HEK293 (cell line): ENCODE measurements around the gene TIGAR.
A peak's percentile ranks its signal among the peaks of the same experiment; 100 is the strongest.

Experiments
- PRDM2 ChIP-seq: fragments of 450-650 bp; formaldehyde crosslinking; IDR thresholded peaks from 2 replicates; pipeline ENCODE4 v1.5.1; 2016; ENCODE audit warnings: missing biosample characterization, missing genetic modification characterization, borderline replicate concordance
- SALL2 ChIP-seq: fragments of 450-650 bp; formaldehyde crosslinking; IDR thresholded peaks from 2 replicates; pipeline ENCODE4 v1.5.0; 2017; ENCODE audit warnings: missing biosample characterization, mild to moderate bottlenecking, missing genetic modification characterization, borderline replicate concordance
- TCF7L2 ChIP-seq: IDR thresholded peaks from 2 replicates; pipeline ENCODE4 v1.6.1; 2011; ENCODE audit warnings: low read depth, mild to moderate bottlenecking, inconsistent platforms, low read length, moderate library complexity, borderline replicate concordance
- ZFP69B ChIP-seq: fragments of 450-650 bp; formaldehyde crosslinking; IDR thresholded peaks from 2 replicates; pipeline ENCODE4 v1.5.1; 2016; ENCODE audit warnings: missing biosample characterization, missing genetic modification characterization
- ZNF140 ChIP-seq: fragments of 450-650 bp; formaldehyde crosslinking; IDR thresholded peaks from 2 replicates; pipeline ENCODE4 v1.5.1; 2016; ENCODE audit warnings: missing biosample characterization, missing genetic modification characterization
- ZNF175 ChIP-seq: fragments of 450-650 bp; formaldehyde crosslinking; IDR thresholded peaks from 2 replicates; pipeline ENCODE4 v1.5.1; 2016; ENCODE audit warnings: missing biosample characterization, missing genetic modification characterization
- ZNF184 ChIP-seq: fragments of 450-650 bp; IDR thresholded peaks from 2 replicates; pipeline ENCODE4 v1.5.1; 2018; ENCODE audit warnings: missing biosample characterization, mild to moderate bottlenecking, missing genetic modification characterization
- ZNF26 ChIP-seq: fragments of 450-650 bp; formaldehyde crosslinking; IDR thresholded peaks from 2 replicates; pipeline ENCODE4 v1.5.1; 2016; ENCODE audit warnings: missing biosample characterization, missing genetic modification characterization
- ZNF280C ChIP-seq: fragments of 450-650 bp; formaldehyde crosslinking; IDR thresholded peaks from 2 replicates; pipeline ENCODE4 v1.5.1; 2016; ENCODE audit warnings: missing biosample characterization, missing genetic modification characterization
- ZNF341 ChIP-seq: fragments of 450-650 bp; formaldehyde crosslinking; IDR thresholded peaks from 2 replicates; pipeline ENCODE4; 2016; ENCODE audit warnings: low read depth, missing biosample characterization, missing genetic modification characterization
- ZNF366 ChIP-seq: fragments of 450-650 bp; formaldehyde crosslinking; conservative IDR thresholded peaks from 2 replicates; pipeline ENCODE4 v1.5.1; 2016; ENCODE audit warnings: missing biosample characterization, missing genetic modification characterization
- ZNF394 ChIP-seq: fragments of 450-650 bp; formaldehyde crosslinking; IDR thresholded peaks from 2 replicates; pipeline ENCODE4 v1.5.1; 2016; ENCODE audit warnings: missing biosample characterization, missing genetic modification characterization, mild to moderate bottlenecking, moderate library complexity, borderline replicate concordance
- ZNF398 ChIP-seq: fragments of 450-650 bp; formaldehyde crosslinking; IDR thresholded peaks from 2 replicates; pipeline ENCODE4 v1.5.1; 2017; ENCODE audit warnings: missing biosample characterization, missing genetic modification characterization
- ZNF426 ChIP-seq: fragments of 450-650 bp; formaldehyde crosslinking; IDR thresholded peaks from 2 replicates; pipeline ENCODE4 v1.5.1; 2017; ENCODE audit warnings: missing biosample characterization, missing genetic modification characterization, mild to moderate bottlenecking, inconsistent platforms, moderate library complexity
- ZNF473 ChIP-seq: fragments of 450-650 bp; formaldehyde crosslinking; IDR thresholded peaks from 2 replicates; pipeline ENCODE4 v1.5.1; 2017; ENCODE audit warnings: missing biosample characterization, missing genetic modification characterization
- ZNF521 ChIP-seq: fragments of 450-650 bp; formaldehyde crosslinking; IDR thresholded peaks from 2 replicates; pipeline ENCODE4 v1.5.1; 2017; ENCODE audit warnings: missing biosample characterization, mild to moderate bottlenecking, missing genetic modification characterization
- ZNF548 ChIP-seq: fragments of 450-650 bp; formaldehyde crosslinking; IDR thresholded peaks from 2 replicates; pipeline ENCODE4 v1.5.1; 2016; ENCODE audit warnings: missing biosample characterization, missing genetic modification characterization
- ZNF596 ChIP-seq: fragments of 450-650 bp; IDR thresholded peaks from 2 replicates; pipeline ENCODE4 v1.5.0; 2018; ENCODE audit warnings: missing biosample characterization, mild to moderate bottlenecking, missing genetic modification characterization, moderate library complexity
- ZNF610 ChIP-seq: fragments of 450-650 bp; formaldehyde crosslinking; IDR thresholded peaks from 2 replicates; pipeline ENCODE4 v1.5.1; 2016; ENCODE audit warnings: missing biosample characterization, missing genetic modification characterization, borderline replicate concordance
- ZNF623 ChIP-seq: fragments of 450-650 bp; formaldehyde crosslinking; IDR thresholded peaks from 2 replicates; pipeline ENCODE4 v1.5.1; 2016; ENCODE audit warnings: missing biosample characterization, missing genetic modification characterization
- ZNF658 ChIP-seq: fragments of 450-650 bp; formaldehyde crosslinking; IDR thresholded peaks from 2 replicates; pipeline ENCODE4; 2016; ENCODE audit warnings: missing biosample characterization, missing genetic modification characterization
- ZNF768 ChIP-seq: fragments of 450-650 bp; formaldehyde crosslinking; IDR thresholded peaks from 2 replicates; pipeline ENCODE4 v1.5.1; 2018; ENCODE audit warnings: missing biosample characterization, mild to moderate bottlenecking, missing genetic modification characterization
- ZNF777 ChIP-seq: fragments of 450-650 bp; formaldehyde crosslinking; IDR thresholded peaks from 2 replicates; pipeline ENCODE4 v1.5.1; 2017; ENCODE audit warnings: missing biosample characterization, missing genetic modification characterization, borderline replicate concordance
- ZNF837 ChIP-seq: fragments of 450-650 bp; formaldehyde crosslinking; IDR thresholded peaks from 2 replicates; pipeline ENCODE4 v1.5.1; 2016; ENCODE audit warnings: missing biosample characterization, missing genetic modification characterization
- ZSCAN16 ChIP-seq: fragments of 450-650 bp; formaldehyde crosslinking; IDR thresholded peaks from 2 replicates; pipeline ENCODE4 v1.5.1; 2016; ENCODE audit warnings: missing biosample characterization, missing genetic modification characterization
- ZXDB ChIP-seq: fragments of 450-650 bp; formaldehyde crosslinking; IDR thresholded peaks from 2 replicates; pipeline ENCODE4 v1.5.1; 2016; ENCODE audit warnings: missing biosample characterization, missing genetic modification characterization
- TF ChIP-seq, protein P1 (sequence below): sonication (generic); formaldehyde crosslinking; IDR thresholded peaks from 2 replicates; pipeline ENCODE4 v1.8.1; 2022; ENCODE audit warnings: mild to moderate bottlenecking, moderate library complexity, missing genetic modification reagents

TIGAR gene

DNA sequence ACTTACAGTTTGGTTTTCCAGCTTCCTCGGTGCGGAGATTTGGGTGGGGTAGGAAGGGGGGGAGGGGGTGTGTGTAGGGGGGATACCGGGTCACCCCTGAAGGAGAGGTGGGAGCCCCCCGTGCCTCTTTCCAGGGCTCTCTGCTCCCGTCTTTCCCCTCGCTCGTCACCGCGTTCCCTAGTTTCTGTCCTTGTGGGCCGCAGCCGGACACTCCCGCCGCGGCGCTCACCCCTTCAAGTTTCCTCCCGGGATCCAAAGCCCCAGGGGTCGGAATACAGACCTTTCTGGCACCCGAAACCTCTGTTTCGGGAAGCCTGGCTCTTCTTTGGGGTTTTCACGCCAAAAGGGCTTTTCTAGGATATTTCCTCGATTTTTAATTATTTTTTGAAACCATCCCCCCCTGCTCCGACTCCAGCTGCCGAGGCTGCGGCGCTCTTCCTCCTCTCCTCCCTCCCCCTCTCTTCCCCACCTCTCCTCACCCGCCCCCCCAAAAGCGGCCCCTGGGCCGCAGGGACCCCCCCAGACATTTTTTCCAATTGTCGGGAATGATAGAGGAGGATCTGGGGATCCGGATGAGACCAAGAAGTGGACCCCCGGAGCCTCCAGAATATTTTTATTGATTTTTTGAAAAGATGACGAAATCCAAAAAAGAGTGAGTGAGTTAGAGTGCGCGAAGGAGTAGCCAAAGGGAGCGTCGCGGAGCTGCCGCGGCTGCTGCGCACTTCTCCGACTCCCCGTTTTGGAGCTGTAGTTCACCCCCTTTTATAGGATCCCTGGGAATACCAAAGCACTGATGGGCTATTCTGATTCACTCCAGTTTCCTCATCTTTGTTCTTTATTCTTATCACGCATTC is 45.8 kb upstream of the TIGAR start (continued):
- TF ChIP-seq PRDM2 (tag by site-specific recombination) (no peak), ZFP69B (no peak), ZNF394 (tag by site-specific recombination) (peak; percentile 42; the same call in 1 of the 2 replicates), ZNF777 (no peak), ZNF341 (tag by site-specific recombination) (peak; percentile 95), ZNF26 (tag by site-specific recombination) (no peak), ZNF610 (tag by site-specific recombination) (peak; percentile 39; the same call in 1 of the 2 replicates), ZSCAN16 (tag by site-specific recombination) (no peak), SALL2 (no peak), ZNF280C (tag by site-specific recombination) (no peak), ZNF596 (tag by site-specific recombination) (no peak), ZNF521 (tag by site-specific recombination) (no peak), ZNF623 (tag by site-specific recombination) (no peak), ZNF658 (tag by site-specific recombination) (no peak), ZXDB (tag by site-specific recombination) (peak; percentile 53; the same call in 1 of the 2 replicates), ZNF548 (tag by site-specific recombination) (no peak), ZNF184 (tag by site-specific recombination) (no peak), ZNF140 (tag by site-specific recombination) (no peak), ZNF398 (tag by site-specific recombination) (no peak), ZNF426 (tag by site-specific recombination) (no peak), TCF7L2 (no peak), ZNF768 (tag by site-specific recombination) (no peak), ZNF837 (tag by site-specific recombination) (no peak), ZNF366 (tag by site-specific recombination) (peak; percentile 72), ZNF175 (no peak), ZNF473 (tag by site-specific recombination) (no peak)
- TF ChIP-seq, protein P1, sequence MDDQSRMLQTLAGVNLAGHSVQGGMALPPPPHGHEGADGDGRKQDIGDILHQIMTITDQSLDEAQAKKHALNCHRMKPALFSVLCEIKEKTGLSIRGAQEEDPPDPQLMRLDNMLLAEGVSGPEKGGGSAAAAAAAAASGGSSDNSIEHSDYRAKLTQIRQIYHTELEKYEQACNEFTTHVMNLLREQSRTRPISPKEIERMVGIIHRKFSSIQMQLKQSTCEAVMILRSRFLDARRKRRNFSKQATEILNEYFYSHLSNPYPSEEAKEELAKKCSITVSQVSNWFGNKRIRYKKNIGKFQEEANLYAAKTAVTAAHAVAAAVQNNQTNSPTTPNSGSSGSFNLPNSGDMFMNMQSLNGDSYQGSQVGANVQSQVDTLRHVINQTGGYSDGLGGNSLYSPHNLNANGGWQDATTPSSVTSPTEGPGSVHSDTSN (CRISPR knock-in tag), result no peak
